ENCODE results near the gene ZIC2. TPM values are rescaled to one million over a fixed set of nuclear protein-coding genes. Genes with fewer than 3 reads are reported as not detected.

Gene ZIC2
- polyA plus RNA-seq, 1 experiment = not detected

GRCh38 chr13:99994638-99995020, 13.0 kb downstream of the ZIC2 start:
- peaks cover 62% of the 10 kb centered on the region for H3K27me3 ChIP-seq (ENCODE audit: control insufficient read depth, insufficient read depth, low read length)
- TF ChIP-seq CTCF (IDR thresholded peaks at IDR 0.05; ENCODE audit: insufficient read depth, low read depth, low read length) = no peak
- ChIA-PET POLR2A (no interaction called here), CTCF (no interaction called here)
- no peak overlapping the region for H3K4me3 ChIP-seq (ENCODE audit: low read depth, low read length)
- DNase-seq (ENCODE audit: low read depth) = no peak
- no peaks in the 10 kb centered on the region for H3K36me3 ChIP-seq (ENCODE audit: control insufficient read depth, insufficient read depth, low read length)

GRCh38 chr13:99995104-99995588, 13.6 kb downstream of the ZIC2 start:
- ChIA-PET POLR2A (no interaction called here), CTCF (interaction anchor here (1.1 kb wide), 1 partner anchor 521 kb away, joined by 3 read pairs; no protein-coding TSS in a partner anchor)
- TF ChIP-seq CTCF (IDR thresholded peaks at IDR 0.05; ENCODE audit: insufficient read depth, low read depth, low read length) = no peak
- DNase-seq (ENCODE audit: low read depth) = no peak
- no peaks in the 10 kb centered on the region for H3K36me3 ChIP-seq (ENCODE audit: control insufficient read depth, insufficient read depth, low read length)
- no peak overlapping the region for H3K4me3 ChIP-seq (ENCODE audit: low read depth, low read length)
- H3K27me3 ChIP-seq (ENCODE audit: control insufficient read depth, insufficient read depth, low read length) = peaks cover 58% of the 10 kb centered on the region

GRCh38 chr13:99995589-99996380, 14.2 kb downstream of the ZIC2 start:
- H3K27me3 ChIP-seq (ENCODE audit: control insufficient read depth, insufficient read depth, low read length) = peaks cover 51% of the 10 kb centered on the region
- no peak overlapping the region for H3K4me3 ChIP-seq (ENCODE audit: low read depth, low read length)
- ChIA-PET POLR2A (no interaction called here), CTCF (interaction anchor here (0.7 to 1.1 kb wide), 3 partner anchors 104 to 597 kb away, joined by 3 read pairs; no protein-coding TSS in a partner anchor)
- H3K36me3 ChIP-seq (ENCODE audit: control insufficient read depth, insufficient read depth, low read length) = no peaks in the 10 kb centered on the region
- no peak for DNase-seq (ENCODE audit: low read depth)
- TF ChIP-seq CTCF (IDR thresholded peaks at IDR 0.05; ENCODE audit: insufficient read depth, low read depth, low read length) = no peak

- no peak for TF ChIP-seq CTCF (IDR thresholded peaks at IDR 0.05; ENCODE audit: insufficient read depth, low read depth, low read length)
- POLR2A ChIA-PET = no interaction called here
- Histone ChIP-seq H3K27me3 (ENCODE audit: control insufficient read depth, insufficient read depth, low read length) (peaks cover 44% of the 10 kb centered on the region), H3K36me3 (ENCODE audit: control insufficient read depth, insufficient read depth, low read length) (no peaks in the 10 kb centered on the region), H3K4me3 (ENCODE audit: low read depth, low read length) (no peak overlapping the region)
- DNase-seq (ENCODE audit: low read depth) = no peak
- CTCF ChIA-PET = interaction anchor here (0.5 to 0.7 kb wide), 3 partner anchors 104 to 1706 kb away, joined by 3 read pairs; no protein-coding TSS in a partner anchor
Observed at GRCh38 chr13:99996381-99996973, 14.9 kb downstream of the ZIC2 start.

GRCh38 chr13:99997702-99998214, 16.2 kb downstream of the ZIC2 start:
- Histone ChIP-seq H3K27me3 (ENCODE audit: control insufficient read depth, insufficient read depth, low read length) (peaks cover 33% of the 10 kb centered on the region), H3K4me3 (ENCODE audit: low read depth, low read length) (no peak overlapping the region), H3K36me3 (ENCODE audit: control insufficient read depth, insufficient read depth, low read length) (no peaks in the 10 kb centered on the region)
- no peak for TF ChIP-seq CTCF (IDR thresholded peaks at IDR 0.05; ENCODE audit: insufficient read depth, low read depth, low read length)
- CTCF ChIA-PET = no interaction called here
- POLR2A ChIA-PET = interaction anchor here (0.5 kb wide), 1 partner anchor 8 kb away, joined by 3 read pairs; no protein-coding TSS in a partner anchor
- DNase-seq (ENCODE audit: low read depth) = no peak
